Right renal cortex interstitium (tissue), 3 donors: ENCODE results near the gene TENM4. TPM values are rescaled to one million over a fixed set of nuclear protein-coding genes. Genes with fewer than 3 reads are reported as not detected.
A peak's percentile ranks its signal among the peaks of the same experiment; 100 is the strongest.
"Not testable (repeated sequence)": the region's sequence is repeated elsewhere in the genome, so short reads cannot be mapped to it uniquely, and the experiment has no call there.

Source experiments
- DNase-seq, 3 donors: peaks; one replicate each; pipeline ENCODE4 v3.0.0-alpha.2; 2013; ENCODE audit warnings: low read depth in 3 of 3, low spot score in 2 of 3
- polyA plus RNA-seq, 3 donors: library from polyadenylated mRNA; unstranded; fragments of 120-200 nt; gene quantifications; one replicate each; pipeline ENCODE4 v1.2.1, GENCODE V29; 2013; ENCODE audit not compliant: insufficient read length in 3 of 3

Gene TENM4
- polyA plus RNA-seq, 3 donors, result 20.2 to 22.7 (median 21.1) TPM

DNA sequence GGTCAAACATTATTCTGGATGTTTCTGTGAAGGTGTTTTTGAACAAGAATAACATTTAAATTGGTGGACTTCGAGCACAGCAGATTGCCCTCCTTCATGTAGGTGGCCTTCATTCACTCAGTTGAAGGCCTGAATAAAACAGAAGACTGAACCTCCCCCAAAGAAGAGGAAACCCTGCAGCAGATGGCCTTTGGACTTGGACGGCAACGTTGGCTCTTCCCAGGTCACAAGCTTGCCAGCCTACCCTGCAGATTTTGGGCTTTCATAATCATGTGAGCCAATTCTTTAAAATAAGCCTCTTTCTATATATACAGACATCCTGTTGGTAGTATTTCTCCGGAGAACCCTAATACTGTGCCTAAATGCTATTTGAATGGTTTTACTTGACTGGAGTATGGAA is 434.0 kb downstream of the TENM4 start:
- DNase-seq, result no peak

DNA sequence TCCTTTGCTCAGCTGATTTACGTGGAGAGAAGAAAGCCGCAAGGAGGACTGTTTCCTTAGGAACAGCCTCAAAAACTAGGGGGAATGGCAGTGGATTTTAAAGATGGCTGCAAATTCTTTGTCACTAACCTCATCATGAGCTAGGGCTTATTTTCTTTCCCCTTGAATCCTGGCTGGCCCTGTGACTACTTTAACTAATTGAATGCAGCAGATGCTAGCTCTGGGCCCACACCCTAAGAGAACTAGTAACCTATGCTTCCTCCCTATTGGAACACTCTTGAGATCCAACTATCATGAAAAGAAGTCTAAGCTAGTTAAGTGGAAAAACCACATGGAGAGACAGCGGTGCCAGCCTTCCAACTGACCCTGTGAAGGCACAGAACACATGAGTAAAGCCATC is 444.8 kb downstream of the TENM4 start:
- no peak for DNase-seq

DNA sequence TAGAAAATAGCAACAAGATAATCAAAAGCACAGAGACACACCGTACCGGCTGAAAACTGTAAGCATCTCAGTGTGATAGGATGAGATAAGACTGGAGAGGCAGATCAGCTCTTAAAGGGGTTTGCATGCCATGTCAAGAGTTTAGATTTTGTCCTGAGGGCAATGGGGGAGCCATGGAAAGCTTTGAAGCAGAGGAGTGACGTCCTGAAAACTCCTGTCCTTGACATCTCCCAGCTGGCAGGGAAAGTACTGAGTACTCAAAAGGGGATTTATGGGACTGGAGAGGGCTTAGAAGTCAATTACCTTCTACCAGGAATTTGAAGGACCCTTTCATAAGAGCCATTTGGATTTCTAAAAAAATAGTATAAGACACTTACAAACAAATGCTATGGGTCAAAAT is 445.7 kb downstream of the TENM4 start:
- DNase-seq, result no peak

DNA sequence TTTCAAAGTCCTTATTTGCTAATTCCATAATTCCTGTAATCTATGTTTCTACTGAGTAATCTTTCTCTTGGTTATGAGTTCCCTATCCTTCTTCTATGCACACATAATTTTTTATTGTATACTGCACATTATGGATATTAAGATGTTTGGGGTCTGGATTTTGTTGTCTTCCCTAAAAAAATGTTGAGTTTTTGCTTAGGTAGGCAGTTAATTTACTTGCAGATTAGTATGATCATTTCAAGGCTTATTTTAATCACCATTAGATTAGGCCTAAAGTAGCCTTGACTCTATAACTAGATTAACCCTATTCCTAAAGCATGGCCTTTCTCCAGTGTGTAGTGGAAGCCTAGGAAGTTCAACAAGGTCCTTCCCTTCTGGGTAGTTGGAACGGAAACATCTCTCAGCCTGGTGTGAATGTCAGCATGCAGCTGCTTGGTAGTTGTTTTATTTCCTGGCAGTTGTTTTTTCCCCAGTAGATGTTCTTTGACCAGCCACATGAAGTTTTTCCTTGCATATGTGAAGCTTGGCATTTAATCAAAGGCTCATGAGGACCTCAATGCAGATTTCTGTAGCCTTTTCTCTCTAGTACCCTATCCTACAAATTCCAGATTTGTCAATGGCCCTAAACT is 446.9 kb downstream of the TENM4 start:
- no peak for DNase-seq

DNA sequence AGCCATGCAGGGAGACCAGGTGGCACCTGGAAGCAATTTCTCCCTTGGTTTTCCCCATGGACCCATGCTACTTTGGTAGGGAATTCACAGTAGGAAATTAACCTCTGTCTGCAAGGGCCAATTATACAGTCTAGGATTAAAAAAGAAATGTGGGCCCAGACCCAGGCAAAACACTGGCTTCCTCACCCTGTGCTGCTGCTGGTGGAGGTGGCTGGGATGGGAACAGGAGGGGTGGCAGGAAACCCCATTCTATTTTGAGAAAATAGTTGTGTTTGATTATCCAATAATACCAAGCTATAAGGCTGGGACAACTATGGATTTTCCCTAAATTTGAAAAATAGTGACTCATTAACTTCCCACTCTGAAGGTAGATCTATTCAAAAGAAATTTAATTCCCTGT is 449.1 kb downstream of the TENM4 start:
- DNase-seq, result no peak

DNA sequence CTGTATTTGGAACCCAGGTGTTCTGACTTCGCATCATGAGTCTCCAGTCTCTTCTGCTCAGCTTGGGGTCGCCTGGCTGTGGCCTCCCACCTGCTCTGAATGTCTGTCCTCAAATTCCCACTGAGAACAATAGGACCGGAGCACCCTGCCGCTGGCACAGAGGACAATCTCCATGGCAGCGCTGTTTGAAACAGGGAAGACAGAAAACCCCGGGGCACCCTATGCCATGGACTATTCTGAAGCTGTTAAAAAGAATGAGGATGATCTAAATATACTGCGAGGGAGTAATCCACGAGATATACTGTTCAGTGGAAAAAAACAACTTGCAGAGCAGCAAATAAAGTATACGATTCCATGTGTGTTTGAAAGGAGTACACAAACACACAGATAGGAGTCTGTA is 450.6 kb downstream of the TENM4 start:
- DNase-seq, result no peak

DNA sequence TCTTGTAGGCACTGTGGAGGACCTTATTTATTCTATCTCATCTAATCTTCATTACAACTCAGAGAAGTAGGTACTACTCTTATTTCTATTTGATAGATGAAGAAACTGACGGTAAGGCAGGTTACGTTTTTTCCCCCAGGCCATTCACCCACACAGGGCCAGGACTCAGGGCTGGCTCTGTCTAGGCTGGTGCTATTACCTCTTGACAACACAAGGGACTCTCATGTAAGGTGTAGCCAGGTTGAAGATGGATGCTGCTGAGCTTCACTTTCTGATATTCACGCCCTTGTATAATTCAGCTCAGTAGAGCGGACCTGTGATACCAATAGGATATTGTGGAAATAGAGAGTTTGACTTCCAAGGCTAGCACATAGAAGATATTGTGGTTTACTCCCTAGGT is 453.1 kb downstream of the TENM4 start:
- DNase-seq, result no peak

DNA sequence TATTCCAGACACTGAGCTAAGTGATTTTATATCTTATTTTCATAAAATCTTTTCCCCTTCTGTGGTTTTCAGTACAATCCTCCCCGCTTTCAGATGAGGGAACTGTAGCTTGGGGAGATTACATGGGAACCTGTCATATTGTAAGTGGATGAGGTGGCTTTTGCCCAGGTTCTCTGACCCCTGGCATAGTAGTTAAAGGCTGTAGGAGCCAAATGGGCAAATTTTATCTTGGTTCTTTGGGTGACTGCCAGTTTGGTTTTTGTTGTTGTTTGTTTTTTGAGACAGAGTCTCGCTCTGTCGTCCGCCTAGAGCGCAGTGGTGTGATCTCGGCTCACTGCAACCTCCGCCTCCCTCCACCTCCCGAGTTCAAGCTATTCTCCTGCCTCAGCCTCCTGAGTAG is 454.5 kb downstream of the TENM4 start:
- no peak for DNase-seq

DNA sequence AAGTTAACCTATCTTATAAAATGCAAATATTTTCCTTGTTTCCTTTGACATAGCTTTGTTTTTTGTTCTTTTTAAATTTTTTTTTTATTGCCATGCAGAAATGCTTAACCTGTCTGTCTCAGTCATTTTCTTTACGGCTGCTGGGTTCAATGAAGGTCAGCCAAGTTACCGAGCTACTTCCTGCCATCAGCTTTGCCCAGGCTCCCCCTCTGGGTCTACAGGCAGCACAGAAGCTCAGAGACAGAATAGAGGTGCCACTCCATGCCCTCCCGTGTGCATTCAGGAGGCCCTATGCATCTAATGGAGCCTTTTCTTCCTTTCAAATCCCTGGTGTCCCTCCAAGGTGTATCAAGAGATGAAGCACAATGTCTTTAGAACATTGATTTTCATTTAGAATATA is 455.2 kb downstream of the TENM4 start:
- DNase-seq, result no peak

DNA sequence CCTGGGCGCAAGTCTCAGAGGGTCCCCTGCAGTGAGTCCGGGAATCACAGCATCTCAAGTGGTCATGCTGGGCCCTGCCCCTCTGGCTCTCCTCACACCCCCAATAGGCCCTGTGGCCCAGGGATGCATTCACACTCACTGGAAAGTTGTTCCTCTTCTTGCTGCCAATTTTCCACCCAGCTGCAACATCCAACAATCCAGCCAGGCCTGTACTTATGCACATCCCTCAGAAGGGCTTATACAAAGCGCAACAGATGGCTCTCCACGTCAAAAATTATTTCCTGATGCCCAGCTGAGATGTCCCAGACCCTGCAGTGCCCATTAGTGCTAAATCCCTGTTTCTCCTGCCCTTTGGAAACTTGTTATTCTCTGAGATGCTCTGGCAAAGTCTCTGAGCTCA is 458.4 kb downstream of the TENM4 start:
- DNase-seq, result no peak

DNA sequence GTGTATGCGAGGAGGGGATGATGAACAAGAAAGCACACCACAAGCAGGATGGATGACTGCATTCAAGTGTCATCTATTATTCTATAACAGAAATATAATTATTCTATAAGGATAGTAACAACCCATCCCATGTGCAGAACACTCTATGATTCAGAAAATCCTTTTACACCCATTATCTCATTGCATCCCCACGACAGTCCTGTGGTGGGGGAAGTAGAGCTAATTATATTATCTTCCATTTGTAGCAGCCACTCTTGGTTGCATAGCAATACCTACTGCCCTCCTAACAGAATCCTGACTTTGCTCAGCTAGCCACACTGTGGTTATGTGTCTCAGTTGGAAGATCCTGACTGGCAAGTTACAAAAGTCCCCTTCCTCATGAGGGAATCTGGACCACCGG is 459.7 kb downstream of the TENM4 start:
- no peak for DNase-seq

DNA sequence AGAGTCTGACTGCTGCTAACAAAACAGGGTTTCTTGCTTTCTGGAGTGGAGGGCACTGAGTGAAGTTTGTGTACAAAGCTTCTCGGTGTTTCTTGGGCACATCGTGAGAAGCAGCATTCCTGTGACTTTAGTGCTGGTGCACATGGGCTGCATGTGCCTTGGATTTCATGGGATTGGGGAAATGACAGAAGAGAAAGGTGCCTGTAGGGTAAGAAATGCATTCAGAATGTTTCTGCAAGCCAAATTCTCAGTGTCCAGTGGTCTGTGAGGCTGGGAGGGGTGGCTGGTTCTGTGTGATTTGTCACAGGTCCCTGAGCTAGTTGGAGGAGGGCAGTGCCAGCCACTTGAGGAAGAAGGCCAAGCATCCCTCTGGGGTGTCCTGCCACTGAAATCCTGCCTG is 462.0 kb downstream of the TENM4 start:
- no peak for DNase-seq

DNA sequence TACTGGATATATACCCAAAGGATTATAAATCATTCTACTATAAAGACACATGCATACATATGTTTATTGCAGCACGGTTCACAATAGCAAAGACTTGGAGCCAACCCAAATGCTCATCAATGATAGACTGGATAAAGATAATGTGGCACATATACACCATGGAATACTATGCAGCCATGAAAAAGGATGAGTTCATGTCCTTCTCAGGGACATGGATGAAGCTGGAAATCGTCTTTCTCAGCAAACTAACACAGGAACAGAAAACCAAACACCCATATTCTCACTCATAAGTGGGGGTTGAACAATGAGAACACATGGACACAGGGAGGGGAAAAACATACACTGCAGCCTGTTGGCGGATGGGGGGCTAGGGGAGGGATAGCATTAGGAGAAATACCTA is 463.0 kb downstream of the TENM4 start:
- DNase-seq, result not testable (repeated sequence)

DNA sequence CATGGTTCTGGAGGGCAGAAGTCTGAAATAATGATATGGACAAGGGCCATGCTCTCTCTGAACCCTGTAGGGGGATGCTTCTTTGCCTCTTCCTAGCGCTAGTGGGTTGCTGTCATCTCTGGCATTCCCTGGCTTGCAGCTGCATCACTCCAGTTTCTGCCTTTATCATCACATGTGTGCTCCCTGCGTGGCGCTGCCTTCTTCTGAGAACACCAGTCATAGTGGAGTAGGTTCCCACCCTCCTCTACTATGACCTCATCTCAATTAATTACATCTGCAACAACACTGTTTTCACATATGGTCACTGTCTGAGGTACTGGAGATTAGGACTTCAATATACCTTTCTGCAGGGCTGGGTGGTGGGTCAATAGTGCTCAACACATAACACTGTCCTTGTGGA is 463.8 kb downstream of the TENM4 start:
- no peak for DNase-seq

DNA sequence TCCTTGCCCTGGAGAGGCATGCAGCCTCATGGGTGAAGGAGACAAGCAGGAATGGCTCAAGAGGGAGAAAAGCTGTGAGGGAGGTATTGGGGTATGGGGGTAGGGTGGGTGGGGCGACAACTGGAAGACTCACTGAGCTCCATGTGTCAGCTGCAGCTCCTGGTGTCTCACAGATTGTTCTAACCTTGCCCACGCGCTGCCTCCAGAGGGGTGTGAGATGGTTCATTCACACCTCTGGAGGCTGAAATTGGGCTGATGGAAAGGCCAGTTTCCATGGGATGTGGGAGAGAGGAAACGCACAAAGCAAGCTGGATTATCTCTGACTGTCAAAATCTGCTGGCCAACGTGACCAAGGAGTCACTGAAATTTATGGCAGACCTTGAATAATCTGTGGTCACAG is 465.7 kb downstream of the TENM4 start:
- no peak for DNase-seq

DNA sequence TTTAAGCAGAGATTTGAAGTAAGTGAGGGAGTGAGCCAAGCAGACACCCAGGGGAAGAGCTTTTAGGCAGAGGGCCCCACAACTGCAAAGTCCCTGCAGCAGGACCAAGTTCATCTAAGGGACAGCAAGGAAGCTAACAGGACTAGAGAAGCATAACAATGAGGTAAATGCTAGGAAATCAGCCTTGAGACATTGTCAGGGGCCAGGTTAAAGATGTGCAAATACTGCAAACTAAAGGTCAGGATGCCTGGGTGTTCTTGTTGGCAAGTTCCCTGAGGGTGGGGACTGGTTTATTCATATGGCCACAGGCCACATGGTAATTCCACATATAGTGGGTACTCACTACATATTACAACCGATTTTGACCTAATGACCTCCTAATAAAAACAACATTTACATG is 467.0 kb downstream of the TENM4 start:
- no peak for DNase-seq

DNA sequence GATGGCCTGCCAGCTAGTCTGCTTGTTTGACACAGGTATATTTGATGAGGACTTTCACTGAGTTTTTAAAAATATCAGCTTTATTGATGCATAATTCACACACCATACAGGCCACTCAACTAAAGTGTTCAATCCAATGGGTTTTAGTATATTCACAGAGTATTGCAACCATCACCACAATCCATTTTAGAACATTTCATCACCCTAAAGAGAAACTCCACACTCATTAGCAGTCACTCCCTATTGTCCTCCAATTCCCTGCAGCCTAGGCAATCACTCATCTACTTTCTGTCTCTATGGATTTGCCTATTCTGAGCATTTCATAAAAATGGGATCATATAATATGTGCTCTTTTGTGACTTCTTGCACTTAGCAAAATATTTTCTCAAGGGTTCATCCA is 468.2 kb downstream of the TENM4 start:
- DNase-seq, result no peak

DNA sequence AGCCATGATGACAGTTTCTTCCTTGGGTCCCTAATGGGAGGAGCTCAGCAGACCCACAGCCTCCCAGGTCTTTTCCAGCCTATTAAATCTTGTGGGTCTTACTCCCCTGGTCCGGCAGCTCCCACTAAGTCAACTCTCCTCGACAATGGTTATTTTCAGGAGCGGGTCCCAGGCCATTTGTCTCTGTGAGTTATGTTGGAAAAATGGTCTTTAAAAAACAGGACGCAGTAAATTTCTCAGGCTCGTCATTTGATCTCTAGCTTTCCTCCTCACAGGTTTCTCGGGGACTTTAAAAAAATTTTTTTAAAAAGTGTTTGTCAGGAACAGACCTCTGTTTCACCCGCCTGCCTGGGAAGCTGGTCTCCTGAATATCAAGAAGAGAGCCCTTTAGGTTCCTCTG is 468.7 kb downstream of the TENM4 start:
- no peak for DNase-seq

DNA sequence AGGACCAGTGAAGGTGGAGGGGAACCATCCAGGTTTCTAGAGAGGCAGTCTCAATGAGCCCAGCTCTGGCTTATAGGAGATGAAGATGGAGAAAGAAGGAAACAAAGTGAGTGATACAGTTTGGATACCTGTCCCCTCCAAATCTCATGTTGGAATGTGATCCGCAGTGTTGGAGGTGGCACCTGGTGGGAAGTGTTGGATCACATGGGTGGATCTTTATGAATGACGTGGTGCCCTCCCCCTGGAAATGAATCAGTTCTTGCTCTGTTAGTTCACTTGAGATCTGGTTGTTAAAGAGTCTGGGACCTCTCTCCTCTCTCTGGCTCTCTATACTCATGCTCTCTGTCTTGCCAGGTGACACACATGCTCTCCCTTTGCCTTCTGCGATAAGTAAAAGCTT is 473.0 kb downstream of the TENM4 start:
- no peak for DNase-seq

DNA sequence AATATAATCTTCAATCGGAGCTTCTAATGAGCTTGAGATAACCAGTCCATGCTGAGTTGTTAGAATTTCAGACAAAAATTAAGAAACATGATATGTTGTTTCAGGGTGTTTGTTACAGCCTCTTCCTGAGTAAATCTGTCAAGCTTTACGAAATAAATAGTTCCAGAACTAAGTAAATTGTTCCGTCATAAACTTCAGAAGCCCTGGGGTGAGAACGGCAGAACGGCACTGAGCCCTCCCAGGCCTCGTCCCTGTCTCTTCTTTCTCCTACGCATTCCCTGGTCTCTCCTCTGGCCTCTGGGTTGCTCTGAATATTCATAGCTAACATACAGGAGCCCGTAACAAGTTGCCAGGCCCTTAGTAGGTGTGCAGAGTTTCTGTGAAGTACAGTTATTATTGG is 475.4 kb downstream of the TENM4 start:
- DNase-seq, result no peak

DNA sequence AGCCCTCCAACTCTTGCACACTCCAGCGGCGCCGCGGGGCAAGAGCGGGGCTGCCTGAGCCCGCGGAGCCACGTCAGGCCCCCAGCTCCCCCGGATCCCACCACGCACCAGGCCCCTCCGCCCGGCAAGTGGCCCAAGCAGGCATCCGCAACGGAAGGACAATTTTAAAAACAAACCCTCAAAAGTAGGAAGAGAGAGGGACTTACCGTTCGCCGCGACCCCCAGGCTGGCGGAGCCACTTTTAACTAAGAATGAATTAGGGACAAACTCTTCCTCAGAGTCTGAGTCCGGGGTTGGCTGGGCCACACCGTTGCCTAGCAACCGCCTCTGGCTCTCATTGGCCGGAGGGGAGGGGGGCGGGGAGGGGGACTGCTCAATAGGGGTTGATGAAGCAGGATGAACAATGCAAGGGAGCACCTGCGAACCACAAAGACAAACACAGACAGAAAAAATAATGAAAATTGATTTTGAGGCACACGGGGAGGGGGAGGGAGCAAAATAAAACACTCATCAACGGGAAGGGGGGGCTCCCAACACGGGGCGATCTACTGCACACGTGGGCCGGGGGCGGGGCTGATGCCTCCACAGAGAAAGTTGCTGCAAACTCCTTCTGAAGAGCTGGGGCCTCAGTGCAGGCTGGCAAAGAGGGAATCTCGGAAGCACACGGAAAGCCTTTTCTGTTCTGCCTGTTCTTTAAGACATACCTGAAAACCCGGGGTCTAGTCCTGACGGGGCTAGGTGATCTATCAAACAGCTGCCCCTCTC is 478.7 kb downstream of the TENM4 start:
- peak in 2 of 3 donors; percentile 75 to 76 for DNase-seq

DNA sequence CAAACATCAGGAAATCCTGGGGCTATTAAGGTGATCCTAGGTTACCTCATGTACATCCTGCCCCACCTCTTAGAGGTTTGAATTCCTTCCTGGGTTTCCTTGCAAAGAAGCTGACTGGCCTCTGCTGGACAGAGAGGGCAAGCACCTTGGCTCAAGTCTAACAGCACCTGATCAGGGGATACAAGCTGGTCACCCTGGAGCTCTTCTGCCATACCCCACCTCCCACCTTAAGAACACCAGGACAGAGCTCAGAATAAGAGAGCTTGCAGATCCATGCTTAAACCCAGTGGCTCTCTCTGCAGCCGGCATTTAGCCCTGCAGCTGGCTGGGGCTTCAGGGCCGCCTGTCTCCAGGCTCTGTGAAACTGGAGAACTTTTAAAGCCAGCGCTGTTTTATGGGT is 479.6 kb downstream of the TENM4 start:
- no peak for DNase-seq

DNA sequence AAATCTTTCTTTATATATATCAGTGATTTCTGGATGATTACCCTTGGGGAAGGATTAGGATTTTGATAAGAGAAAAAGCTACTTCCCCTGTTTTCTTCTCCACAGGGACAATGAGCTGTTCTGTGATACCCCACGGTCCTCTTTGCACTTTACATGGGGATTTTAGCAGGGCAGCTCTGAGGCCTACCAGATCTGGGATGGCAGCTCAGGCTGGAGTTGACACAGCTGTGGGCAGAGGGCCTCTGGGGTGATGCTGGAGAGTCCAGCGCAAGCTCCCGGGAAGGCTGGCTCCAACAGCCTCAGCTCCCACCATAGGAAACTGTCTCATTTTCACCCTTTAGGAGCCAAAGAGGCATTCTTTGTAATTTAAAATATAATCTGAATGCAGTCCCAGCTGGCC is 482.4 kb downstream of the TENM4 start:
- no peak for DNase-seq
